GM23248 (cell line): Measurements from ENCODE around the gene ZNF644. TPM values are rescaled to one million over a fixed set of nuclear protein-coding genes. Genes with fewer than 3 reads are reported as not detected.

ENCODE experiments used
- DNase-seq: peaks from one replicate; pipeline ENCODE4 v3.0.0-alpha.2; 2015
- H2AFZ ChIP-seq: fragments of 200-600 bp; sonication (generic); 2 replicates; pipeline ENCODE4 v1.6.1; 2016; ENCODE audit warnings: antibody characterized with exemption
- H3F3A ChIP-seq: fragments of 200-600 bp; sonication (generic); 2 replicates; pipeline ENCODE4 v1.6.1; 2016; ENCODE audit warnings: mild to moderate bottlenecking, antibody characterized with exemption, mixed run types; ENCODE audit not compliant: insufficient read depth
- H3K27ac ChIP-seq: fragments of 200-600 bp; sonication (generic); 2 replicates; pipeline ENCODE4 v1.5.1; 2016; ENCODE audit warnings: mild to moderate bottlenecking
- H3K27me3 ChIP-seq: fragments of 200-600 bp; sonication (generic); replicated peaks from 2 replicates; pipeline ENCODE4 v1.6.1; 2016; ENCODE audit warnings: mild to moderate bottlenecking; ENCODE audit not compliant: insufficient read depth
- H3K36me3 ChIP-seq: fragments of 200-600 bp; sonication (generic); 2 replicates; pipeline ENCODE4 v1.6.1; 2016; ENCODE audit warnings: low read depth, mild to moderate bottlenecking
- H3K4me1 ChIP-seq: fragments of 200-600 bp; sonication (generic); 2 replicates; pipeline ENCODE4 v1.6.1; 2016; ENCODE audit warnings: mild to moderate bottlenecking; ENCODE audit not compliant: insufficient read depth
- H3K4me2 ChIP-seq: fragments of 200-600 bp; sonication (generic); one replicate; pipeline ENCODE4 v1.6.1; 2016; ENCODE audit warnings: mild to moderate bottlenecking; ENCODE audit not compliant: unreplicated experiment
- H3K4me3 ChIP-seq: fragments of 200-600 bp; sonication (generic); 2 replicates; pipeline ENCODE4 v1.5.1; 2016; ENCODE audit warnings: mild to moderate bottlenecking
- H3K79me2 ChIP-seq: fragments of 200-600 bp; sonication (generic); 2 replicates; pipeline ENCODE4 v1.6.1; 2016; ENCODE audit warnings: mild to moderate bottlenecking; ENCODE audit not compliant: insufficient read depth
- H3K9ac ChIP-seq: fragments of 200-600 bp; sonication (generic); 2 replicates; pipeline ENCODE4 v1.6.1; 2016; ENCODE audit warnings: mild to moderate bottlenecking
- H3K9me2 ChIP-seq: fragments of 200-600 bp; sonication (generic); 2 replicates; pipeline ENCODE4 v1.6.1; 2016; ENCODE audit warnings: mixed run types, mild to moderate bottlenecking, moderate library complexity; ENCODE audit not compliant: insufficient read depth
- H3K9me3 ChIP-seq: fragments of 200-600 bp; sonication (generic); one replicate; pipeline ENCODE4 v1.6.1; 2017; ENCODE audit warnings: low read depth
- H4K20me1 ChIP-seq: fragments of 200-600 bp; sonication (generic); 2 replicates; pipeline ENCODE4 v1.6.0; 2016; ENCODE audit not compliant: insufficient read depth
- EZH2 ChIP-seq: fragments of 200-600 bp; sonication (generic); IDR thresholded peaks from 2 replicates; pipeline ENCODE4 v1.6.1; 2018; ENCODE audit warnings: antibody characterized with exemption, mild to moderate bottlenecking; ENCODE audit not compliant: insufficient read depth, poor library complexity, severe bottlenecking
- EZH2phosphoT487 ChIP-seq: fragments of 200-600 bp; sonication (generic); IDR thresholded peaks from 2 replicates; pipeline ENCODE4 v1.6.1; 2018; ENCODE audit warnings: antibody characterized with exemption, moderate library complexity, mild to moderate bottlenecking, low read depth; ENCODE audit not compliant: insufficient read depth
- WGBS, 2 experiments: methylation state at CpG; one replicate each; pipeline ENCODE4 v1.1.6; 2015 to 2017; ENCODE audit warnings: low lambda C conversion rate in 2 of 2, low coverage in 1 of 2; ENCODE audit errors: missing lambda C conversion rate in 2 of 2; 5-methylcytosine and 5-hydroxymethylcytosine counted together
- in situ Hi-C: fragments of 300-500 bp; cut with MboI; formaldehyde crosslinking; loops from 2 replicates; pipeline ENCODE4 v1.15.0; 2020
- polyA plus RNA-seq: library from polyadenylated mRNA; unstranded; fragments of >200 nt; fragmentation: Nextera tagmentation; extraction: Ambion mirVana; gene quantifications from 2 replicates; pipeline ENCODE4 v1.2.1, GENCODE V29; 2016
- total RNA-seq: library from RNA; depleted of rRNA; stranded (reverse); fragments of >200 nt; shearing (Covaris generic); gene quantifications from 2 replicates; pipeline ENCODE4 v1.2.3, GENCODE V29; 2014

ZNF644 gene
- total and polyA plus RNA-seq, 2 experiments from 2014 or later = 34.1 to 35.9 TPM

DNA sequence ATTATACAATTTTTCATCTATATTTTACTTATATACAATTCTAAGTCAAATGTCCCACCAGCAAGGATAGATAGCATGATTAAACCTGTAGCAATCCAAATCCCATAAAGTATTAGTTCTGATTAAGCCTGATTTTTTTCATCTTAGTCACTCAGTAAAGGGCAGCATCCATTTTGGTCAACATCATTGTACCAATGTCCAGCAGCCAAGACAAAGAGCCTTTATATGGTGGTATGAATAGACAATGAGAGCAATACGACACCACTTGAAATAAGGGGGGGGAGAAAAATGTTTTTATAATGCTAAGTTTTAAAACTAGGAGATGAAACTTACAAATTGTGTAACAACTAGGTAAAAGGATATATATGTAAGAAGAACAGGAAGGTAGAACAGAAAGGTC, 7.4 kb downstream of the ZNF644 start:
- Histone ChIP-seq H3K27ac (no peak overlapping the region), H3K36me3 (no peaks in the 10 kb centered on the region), H3K9me2 (no peaks in the 10 kb centered on the region), H3F3A (peaks cover 16% of the 10 kb centered on the region; the same call in 1 of the 2 replicates), H4K20me1 (peaks cover 17% of the 10 kb centered on the region; the same call in 1 of the 2 replicates), H3K9ac (no peak overlapping the region), H3K4me2 (no peak overlapping the region), H3K4me1 (peaks cover 40% of the 10 kb centered on the region), H3K4me3 (no peak overlapping the region), H3K79me2 (peaks cover 100% of the 10 kb centered on the region), H3K27me3 (no peaks in the 10 kb centered on the region), H3K9me3 (no peaks in the 10 kb centered on the region), H2AFZ (no peak overlapping the region)
- WGBS, 2 experiments = 90 to 100% methylated on average over 1 of the region's 1 CpG
- TF ChIP-seq EZH2phosphoT487 (no peak), EZH2 (no peak)
- in situ Hi-C loops = no loop called here
- no peak for DNase-seq

DNA sequence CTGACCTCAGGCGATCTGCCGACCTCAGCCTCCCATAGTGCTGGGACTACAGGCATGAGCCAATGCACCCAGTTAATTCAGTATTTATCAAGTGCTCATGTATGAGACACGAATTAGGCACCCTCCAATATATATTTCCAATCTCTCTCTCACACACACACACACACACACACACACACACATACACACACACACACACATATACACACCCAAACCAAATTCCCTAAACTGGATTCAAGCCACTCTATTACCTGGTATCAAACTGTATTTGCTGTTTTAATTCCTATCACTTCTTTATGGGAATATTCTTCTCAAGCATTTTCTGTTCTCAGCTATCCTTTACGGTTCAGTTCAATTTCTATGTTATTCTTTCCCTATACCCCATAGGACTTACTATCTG, 8.5 kb downstream of the ZNF644 start:
- WGBS, 2 experiments = 96 to 97% methylated on average over 4 of the region's 4 CpGs
- no peaks in the 10 kb centered on the region for H3K27me3 ChIP-seq
- H4K20me1 ChIP-seq = peaks cover 15% of the 10 kb centered on the region; the same call in 1 of the 2 replicates

DNA sequence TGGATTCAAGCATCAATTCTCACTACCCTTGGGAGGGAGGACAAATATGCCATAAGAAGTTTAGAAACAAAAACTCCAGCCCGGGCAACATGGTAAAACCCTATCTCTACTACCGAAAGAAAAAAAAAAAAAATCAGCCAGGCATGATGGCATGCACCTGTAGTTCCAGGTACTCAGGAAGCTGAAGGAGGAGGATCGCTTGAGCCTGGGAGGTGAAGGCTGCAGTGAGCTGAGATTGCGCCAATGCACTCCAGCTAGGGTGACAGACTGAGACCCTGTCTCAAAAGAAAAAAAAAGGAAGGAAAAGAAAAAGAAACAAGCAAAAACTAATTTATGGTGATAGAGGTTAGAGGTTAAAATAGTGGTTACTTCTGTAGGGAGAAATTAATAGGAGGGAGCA, 9.6 kb downstream of the ZNF644 start:
- H3K9ac ChIP-seq = no peak overlapping the region
- H2AFZ ChIP-seq = no peak overlapping the region
- peaks cover 16% of the 10 kb centered on the region for H3F3A ChIP-seq
- H3K27me3 ChIP-seq = no peaks in the 10 kb centered on the region
- 98 to 100% methylated on average over 4 of the region's 4 CpGs for WGBS, 2 experiments
- H3K4me3 ChIP-seq = no peak overlapping the region
- no peak overlapping the region for H3K27ac ChIP-seq
- peaks cover 6% of the 10 kb centered on the region; the same call in 1 of the 2 replicates for H4K20me1 ChIP-seq
- peaks cover 100% of the 10 kb centered on the region for H3K79me2 ChIP-seq
- DNase-seq = no peak
- H3K4me2 ChIP-seq = no peak overlapping the region
- no peaks in the 10 kb centered on the region for H3K9me3 ChIP-seq
- peaks cover 26% of the 10 kb centered on the region; the same call in 1 of the 2 replicates for H3K4me1 ChIP-seq
- TF ChIP-seq EZH2phosphoT487 (no peak), EZH2 (no peak)
- H3K9me2 ChIP-seq = no peaks in the 10 kb centered on the region
- in situ Hi-C loops = no loop called here
- no peaks in the 10 kb centered on the region for H3K36me3 ChIP-seq

More for the DNA sequence above, 8.5 kb downstream of the ZNF644 start:
- in situ Hi-C loops = no loop called here
- Histone ChIP-seq H3K9ac (no peak overlapping the region), H3K79me2 (peaks cover 100% of the 10 kb centered on the region), H3K9me3 (no peaks in the 10 kb centered on the region), H3K36me3 (no peaks in the 10 kb centered on the region), H3F3A (peaks cover 16% of the 10 kb centered on the region; the same call in 1 of the 2 replicates), H2AFZ (no peak overlapping the region), H3K4me3 (no peak overlapping the region), H3K4me2 (no peak overlapping the region), H3K9me2 (no peaks in the 10 kb centered on the region), H3K4me1 (peaks cover 28% of the 10 kb centered on the region), H3K27ac (no peak overlapping the region)
- TF ChIP-seq EZH2 = no peak
- no peak for TF ChIP-seq EZH2phosphoT487
- DNase-seq = no peak

DNA sequence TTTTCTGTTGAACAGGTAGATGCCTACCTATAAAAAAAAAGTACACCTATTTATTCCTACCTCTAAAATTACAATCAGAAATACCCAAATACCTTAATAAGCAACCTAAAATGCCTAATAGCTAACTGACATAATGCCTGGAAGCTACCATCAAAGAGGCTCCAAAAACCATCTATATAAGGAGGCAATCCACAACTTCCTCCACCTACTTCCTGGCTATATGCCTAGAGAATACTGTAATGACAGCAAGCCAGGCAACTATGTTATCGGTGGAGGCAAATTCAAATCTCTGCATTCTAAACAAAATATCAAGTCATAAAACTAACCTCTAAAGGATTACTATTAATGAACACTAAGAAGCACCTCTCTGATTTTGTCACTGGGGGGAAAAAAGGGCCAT, 10.1 kb downstream of the ZNF644 start:
- WGBS, 2 experiments = 90 to 96% methylated on average over 1 of the region's 1 CpG
- H3K79me2 ChIP-seq = peaks cover 100% of the 10 kb centered on the region

More for the DNA sequence above, 10.1 kb downstream of the ZNF644 start:
- Histone ChIP-seq H4K20me1 (peaks cover 6% of the 10 kb centered on the region; the same call in 1 of the 2 replicates), H3K4me1 (peaks cover 26% of the 10 kb centered on the region; the same call in 1 of the 2 replicates), H3K27me3 (no peaks in the 10 kb centered on the region), H3K4me2 (no peak overlapping the region), H3K27ac (no peak overlapping the region), H3K4me3 (no peak overlapping the region), H3K36me3 (no peaks in the 10 kb centered on the region), H3K9ac (no peak overlapping the region), H3K9me2 (no peaks in the 10 kb centered on the region), H2AFZ (no peak overlapping the region), H3F3A (peaks cover 16% of the 10 kb centered on the region), H3K9me3 (no peaks in the 10 kb centered on the region)
- TF ChIP-seq EZH2phosphoT487 (no peak), EZH2 (no peak)
- peak; percentile 66 for DNase-seq
- in situ Hi-C loops = no loop called here
